ENCODE data around the gene COL27A1. TPM values are rescaled to one million over a fixed set of nuclear protein-coding genes. Genes with fewer than 3 reads are reported as not detected.
"Not testable (repeated sequence)": the region's sequence is repeated elsewhere in the genome, so short reads cannot be mapped to it uniquely, and the experiment has no call there.

COL27A1 gene
- total RNA-seq, 4 donors from 2014 or later: 1.0 to 5.7 (median 3.3) TPM

GRCh38 chr9:114186605-114187289, 31.4 kb downstream of the COL27A1 start:
- Histone ChIP-seq H3K27ac (no peak overlapping the region), H3K36me3 (no peaks in the 10 kb centered on the region), H3K27me3 (no peaks in the 10 kb centered on the region), H3K4me3 (no peak overlapping the region), H3K4me1 (peaks cover 0 to 9% (median 0%) of the 10 kb centered on the region in 3 donors), H3K9me3 (peaks cover 0 to 17% (median 0%) of the 10 kb centered on the region in 3 donors)
- whole genome bisulfite sequencing, 2 donors (ENCODE audit: low coverage in 1 of 2): 80 to 88% methylated on average over 4 of the region's 5 CpGs
- ATAC-seq: no peak
- TF ChIP-seq, protein P1, sequence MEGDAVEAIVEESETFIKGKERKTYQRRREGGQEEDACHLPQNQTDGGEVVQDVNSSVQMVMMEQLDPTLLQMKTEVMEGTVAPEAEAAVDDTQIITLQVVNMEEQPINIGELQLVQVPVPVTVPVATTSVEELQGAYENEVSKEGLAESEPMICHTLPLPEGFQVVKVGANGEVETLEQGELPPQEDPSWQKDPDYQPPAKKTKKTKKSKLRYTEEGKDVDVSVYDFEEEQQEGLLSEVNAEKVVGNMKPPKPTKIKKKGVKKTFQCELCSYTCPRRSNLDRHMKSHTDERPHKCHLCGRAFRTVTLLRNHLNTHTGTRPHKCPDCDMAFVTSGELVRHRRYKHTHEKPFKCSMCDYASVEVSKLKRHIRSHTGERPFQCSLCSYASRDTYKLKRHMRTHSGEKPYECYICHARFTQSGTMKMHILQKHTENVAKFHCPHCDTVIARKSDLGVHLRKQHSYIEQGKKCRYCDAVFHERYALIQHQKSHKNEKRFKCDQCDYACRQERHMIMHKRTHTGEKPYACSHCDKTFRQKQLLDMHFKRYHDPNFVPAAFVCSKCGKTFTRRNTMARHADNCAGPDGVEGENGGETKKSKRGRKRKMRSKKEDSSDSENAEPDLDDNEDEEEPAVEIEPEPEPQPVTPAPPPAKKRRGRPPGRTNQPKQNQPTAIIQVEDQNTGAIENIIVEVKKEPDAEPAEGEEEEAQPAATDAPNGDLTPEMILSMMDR (IDR thresholded peaks at IDR 0.05): no peak
- TF ChIP-seq POLR2AphosphoS5 (IDR thresholded peaks at IDR 0.05) (no peak), EP300 (IDR thresholded peaks at IDR 0.05) (no peak), POLR2A (IDR thresholded peaks at IDR 0.05) (no peak)

DNA sequence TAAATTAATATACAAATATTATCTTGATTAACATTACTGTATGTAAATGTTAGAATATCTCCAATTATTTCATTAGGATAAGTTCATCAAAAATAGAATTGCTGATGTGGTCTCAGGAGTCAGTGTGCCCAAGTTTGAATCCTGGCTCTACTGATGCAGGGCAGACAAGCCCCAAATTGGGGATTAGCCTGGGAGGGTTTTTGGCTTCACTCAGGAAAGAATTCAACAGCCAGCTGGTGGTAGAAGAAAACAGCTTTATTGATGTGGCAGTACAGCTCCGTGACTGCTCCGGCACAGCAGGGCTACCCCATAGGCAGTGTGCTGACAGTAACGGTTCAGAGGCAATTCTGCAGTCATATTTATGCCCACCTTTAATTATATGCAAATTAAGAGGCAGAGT, 32.5 kb downstream of the COL27A1 start:
- Histone ChIP-seq H3K27ac (no peak overlapping the region), H3K36me3 (no peaks in the 10 kb centered on the region), H3K4me1 (peaks cover 0 to 6% (median 0%) of the 10 kb centered on the region in 3 donors), H3K9me3 (peaks cover 0 to 17% (median 0%) of the 10 kb centered on the region in 3 donors), H3K4me3 (no peak overlapping the region), H3K27me3 (no peaks in the 10 kb centered on the region)
- TF ChIP-seq, protein P1 (IDR thresholded peaks at IDR 0.05): no peak
- TF ChIP-seq EP300 (IDR thresholded peaks at IDR 0.05) (no peak), POLR2A (IDR thresholded peaks at IDR 0.05) (no peak), POLR2AphosphoS5 (IDR thresholded peaks at IDR 0.05) (no peak)
- ATAC-seq: no peak
- 72 to 83% methylated on average over 1 to 3 of the region's 3 CpGs for WGBS, 2 donors (ENCODE audit: low coverage in 1 of 2)

GRCh38 chr9:114189823-114190562, 34.7 kb downstream of the COL27A1 start:
- Histone ChIP-seq H3K27ac (no peak overlapping the region), H3K36me3 (no peaks in the 10 kb centered on the region), H3K9me3 (peaks cover 0 to 17% (median 0%) of the 10 kb centered on the region in 3 donors), H3K4me1 (peaks cover 0 to 6% (median 0%) of the 10 kb centered on the region in 3 donors), H3K4me3 (no peak overlapping the region), H3K27me3 (no peaks in the 10 kb centered on the region)
- WGBS, 2 donors (ENCODE audit: low coverage in 1 of 2): 73 to 93% methylated on average over 1 to 2 of the region's 2 CpGs
- ATAC-seq: no peak
- TF ChIP-seq EP300 (IDR thresholded peaks at IDR 0.05) (no peak), POLR2A (IDR thresholded peaks at IDR 0.05) (no peak)

- ATAC-seq: no peak
- H3K36me3 ChIP-seq: no peaks in the 10 kb centered on the region
- H3K9me3 ChIP-seq: peaks cover 0 to 17% (median 0%) of the 10 kb centered on the region in 3 donors
- no peaks in the 10 kb centered on the region for H3K27me3 ChIP-seq
- no peak overlapping the region for H3K27ac ChIP-seq
- H3K4me1 ChIP-seq: peaks cover 0 to 6% (median 0%) of the 10 kb centered on the region in 3 donors
- H3K4me3 ChIP-seq: no peak overlapping the region
- WGBS, 2 donors (ENCODE audit: low coverage in 1 of 2): 100% methylated on average over 1 of the region's 1 CpG
- no peak for TF ChIP-seq EP300 (IDR thresholded peaks at IDR 0.05)
- no peak for TF ChIP-seq POLR2A (IDR thresholded peaks at IDR 0.05)
Measured at GRCh38 chr9:114190563-114190905, 35.2 kb downstream of the COL27A1 start.

DNA sequence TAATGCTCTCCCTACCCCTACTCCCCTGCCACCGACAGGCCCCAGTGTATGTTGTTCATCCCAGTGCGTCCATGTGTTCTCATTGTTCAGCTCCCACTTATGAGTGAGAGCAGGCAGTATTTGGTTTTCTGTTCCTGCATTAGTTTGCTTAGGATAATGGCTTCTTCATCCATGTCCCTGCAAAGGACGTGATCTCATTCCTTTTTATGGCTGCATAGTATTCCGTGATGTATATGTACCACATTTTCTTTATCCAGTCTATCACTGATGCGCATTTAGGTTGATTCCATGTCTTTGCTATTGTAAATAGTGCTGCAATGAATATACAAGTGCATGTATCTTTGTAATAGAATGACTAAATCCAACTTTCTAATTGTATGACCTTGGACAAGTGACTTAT, 36.1 kb downstream of the COL27A1 start:
- ATAC-seq, H3K36me3 ChIP-seq, H3K27me3 ChIP-seq, H3K4me3 ChIP-seq, H3K4me1 ChIP-seq, H3K27ac ChIP-seq: not testable (repeated sequence)
- WGBS, 2 donors (ENCODE audit: low coverage in 1 of 2): 90 to 97% methylated on average over 3 to 5 of the region's 5 CpGs
- peaks cover 0 to 17% (median 0%) of the 10 kb centered on the region in 3 donors for H3K9me3 ChIP-seq

DNA sequence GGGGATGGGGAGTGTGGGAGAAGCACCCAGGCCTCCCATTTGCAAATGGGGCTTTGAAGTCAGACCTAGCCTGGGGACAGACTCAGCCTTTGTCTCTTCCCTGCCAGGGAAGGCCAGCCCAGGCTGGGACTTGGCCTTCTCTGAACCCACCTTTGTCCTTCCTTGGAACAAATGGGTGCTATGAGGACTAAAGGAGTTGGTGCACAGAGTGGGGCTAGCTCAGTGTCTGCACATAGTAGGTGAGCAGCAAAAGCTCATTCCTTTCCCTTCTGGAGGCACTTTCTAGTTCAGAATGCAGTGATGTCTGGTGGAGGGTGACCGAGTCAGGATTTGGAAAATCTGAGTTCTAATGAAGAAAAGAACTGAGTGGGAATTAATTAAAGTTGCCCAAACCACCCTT, 37.2 kb downstream of the COL27A1 start:
- ATAC-seq: no peak
- Histone ChIP-seq H3K36me3 (no peaks in the 10 kb centered on the region), H3K27ac (no peak overlapping the region), H3K4me3 (no peak overlapping the region), H3K4me1 (no peaks in the 10 kb centered on the region), H3K27me3 (no peaks in the 10 kb centered on the region), H3K9me3 (peaks cover 0 to 17% (median 0%) of the 10 kb centered on the region in 3 donors)
- no peak for TF ChIP-seq POLR2A (IDR thresholded peaks at IDR 0.05)
- no peak for TF ChIP-seq EP300 (IDR thresholded peaks at IDR 0.05)
- TF ChIP-seq, protein P1 (IDR thresholded peaks at IDR 0.05): no peak
- 100% methylated on average over 1 of the region's 1 CpG; no CpG with 5 or more reads in 1 of the 2 donors for WGBS, 2 donors (ENCODE audit: low coverage in 1 of 2)
